Fibroblast of pulmonary artery (primary cell): ENCODE results near the gene EP400.

Experiments used
- DNase-seq: peaks from one replicate; pipeline ENCODE4 v3.0.0-alpha.2; 2010; ENCODE audit warnings: low read depth
- H3K4me3 ChIP-seq: replicated peaks from 2 replicates; pipeline ENCODE4 v1.5.1; 2011; ENCODE audit warnings: low read depth, mild to moderate bottlenecking, control low read depth, low read length, moderate library complexity
- TF ChIP-seq, protein P1 (sequence below): IDR thresholded peaks from 2 replicates; pipeline ENCODE4 v1.5.1; 2011; ENCODE audit warnings: mild to moderate bottlenecking, control low read depth, low read length, inconsistent platforms; ENCODE audit errors: missing control alignments

The EP400 gene

DNA sequence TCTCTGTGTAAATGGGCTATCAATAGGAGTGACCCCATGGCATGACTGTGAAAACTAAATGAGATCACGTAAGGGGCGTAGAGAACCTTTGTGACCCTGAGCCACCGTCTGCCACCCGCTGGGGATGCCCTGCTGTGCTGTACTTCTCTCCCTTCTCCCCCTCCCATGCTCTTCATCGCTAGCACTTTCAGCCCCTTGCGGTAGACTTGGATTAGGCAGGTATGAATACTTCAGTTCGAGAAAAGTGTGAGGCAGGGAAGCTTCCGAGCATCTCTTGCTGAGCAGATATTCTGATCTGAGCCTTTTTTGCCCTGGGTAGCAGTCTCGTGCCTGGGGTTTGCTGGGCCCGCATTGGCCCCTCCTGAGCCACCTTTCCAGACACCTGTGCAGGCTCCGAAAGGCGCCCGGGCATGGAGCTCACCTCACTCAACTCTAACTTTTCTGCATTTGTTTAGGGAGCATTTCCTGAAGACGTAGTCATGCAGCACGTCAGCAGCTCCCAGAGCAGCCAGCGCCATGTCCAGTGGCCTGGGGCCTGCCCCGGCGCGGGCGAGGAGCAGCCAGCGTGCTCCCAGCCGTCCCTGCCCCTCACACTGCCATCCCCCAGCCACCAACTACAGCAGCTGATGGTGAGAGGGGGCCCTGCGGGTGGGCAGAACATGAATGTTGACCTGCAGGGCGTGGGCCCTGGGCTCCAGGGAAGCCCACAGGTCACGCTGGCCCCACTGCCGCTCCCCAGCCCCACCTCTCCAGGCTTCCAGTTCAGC, 154.0 kb downstream of the EP400 start:
- no peak for DNase-seq
- H3K4me3 ChIP-seq: no peak overlapping the region
- TF ChIP-seq, protein P1, sequence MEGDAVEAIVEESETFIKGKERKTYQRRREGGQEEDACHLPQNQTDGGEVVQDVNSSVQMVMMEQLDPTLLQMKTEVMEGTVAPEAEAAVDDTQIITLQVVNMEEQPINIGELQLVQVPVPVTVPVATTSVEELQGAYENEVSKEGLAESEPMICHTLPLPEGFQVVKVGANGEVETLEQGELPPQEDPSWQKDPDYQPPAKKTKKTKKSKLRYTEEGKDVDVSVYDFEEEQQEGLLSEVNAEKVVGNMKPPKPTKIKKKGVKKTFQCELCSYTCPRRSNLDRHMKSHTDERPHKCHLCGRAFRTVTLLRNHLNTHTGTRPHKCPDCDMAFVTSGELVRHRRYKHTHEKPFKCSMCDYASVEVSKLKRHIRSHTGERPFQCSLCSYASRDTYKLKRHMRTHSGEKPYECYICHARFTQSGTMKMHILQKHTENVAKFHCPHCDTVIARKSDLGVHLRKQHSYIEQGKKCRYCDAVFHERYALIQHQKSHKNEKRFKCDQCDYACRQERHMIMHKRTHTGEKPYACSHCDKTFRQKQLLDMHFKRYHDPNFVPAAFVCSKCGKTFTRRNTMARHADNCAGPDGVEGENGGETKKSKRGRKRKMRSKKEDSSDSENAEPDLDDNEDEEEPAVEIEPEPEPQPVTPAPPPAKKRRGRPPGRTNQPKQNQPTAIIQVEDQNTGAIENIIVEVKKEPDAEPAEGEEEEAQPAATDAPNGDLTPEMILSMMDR: no peak

DNA sequence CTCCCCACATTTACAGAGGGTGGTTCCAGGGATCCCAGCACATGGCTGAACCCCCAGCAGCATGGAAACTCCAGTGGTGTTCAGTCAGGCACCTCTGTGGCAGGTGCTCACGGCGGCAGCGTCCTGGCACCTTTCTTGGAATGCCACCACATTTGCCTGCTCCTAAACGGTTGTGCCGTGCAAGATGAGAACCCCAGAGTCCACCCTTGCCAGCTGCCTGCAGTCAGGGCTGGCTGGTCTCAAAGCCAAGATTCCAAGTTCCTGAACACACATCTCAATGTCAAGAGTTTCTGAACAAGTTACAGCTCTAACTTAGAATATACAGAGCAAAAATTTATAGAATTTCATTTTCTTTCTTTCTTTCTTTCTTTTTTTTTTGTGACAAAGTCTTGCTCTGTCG, 155.7 kb downstream of the EP400 start:
- TF ChIP-seq, protein P1: no peak

GRCh38 chr12:132106921-132107320, 157.2 kb downstream of the EP400 start:
- TF ChIP-seq, protein P1: no peak
- DNase-seq: no peak
- H3K4me3 ChIP-seq: no peak overlapping the region

More for the DNA sequence above, 155.7 kb downstream of the EP400 start:
- DNase-seq: no peak
- H3K4me3 ChIP-seq: no peak overlapping the region

DNA sequence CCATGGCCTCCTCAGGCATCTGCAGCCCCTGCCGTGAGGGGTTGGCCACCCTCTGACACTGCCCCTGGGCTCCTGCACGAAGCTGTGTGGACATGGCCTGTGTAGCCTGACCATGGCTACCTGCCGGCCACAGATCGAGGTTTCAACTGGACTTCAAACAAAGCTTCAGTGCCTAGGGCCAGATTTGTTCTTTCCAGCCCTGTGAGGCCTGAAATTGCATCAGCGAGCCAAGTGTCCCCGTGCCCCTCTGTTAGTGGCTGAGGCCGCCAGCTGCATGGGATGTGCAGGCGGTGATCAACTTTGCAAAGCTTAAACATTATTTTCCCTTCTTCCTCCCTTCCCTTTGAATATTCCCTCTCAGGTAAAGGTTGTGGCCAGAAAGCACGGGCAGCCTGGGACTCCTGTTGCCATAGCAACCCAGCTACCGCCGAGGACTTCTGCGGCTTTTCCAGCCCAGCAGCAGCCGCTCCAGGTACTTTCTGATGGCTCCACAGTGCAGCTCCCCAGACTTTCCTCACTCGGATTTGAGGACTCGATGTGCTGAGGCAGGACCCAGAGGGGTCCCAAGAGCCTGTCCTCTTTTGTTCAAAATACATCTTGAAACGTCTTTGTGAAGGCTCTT, 158.6 kb downstream of the EP400 start:
- TF ChIP-seq, protein P1: no peak

DNA sequence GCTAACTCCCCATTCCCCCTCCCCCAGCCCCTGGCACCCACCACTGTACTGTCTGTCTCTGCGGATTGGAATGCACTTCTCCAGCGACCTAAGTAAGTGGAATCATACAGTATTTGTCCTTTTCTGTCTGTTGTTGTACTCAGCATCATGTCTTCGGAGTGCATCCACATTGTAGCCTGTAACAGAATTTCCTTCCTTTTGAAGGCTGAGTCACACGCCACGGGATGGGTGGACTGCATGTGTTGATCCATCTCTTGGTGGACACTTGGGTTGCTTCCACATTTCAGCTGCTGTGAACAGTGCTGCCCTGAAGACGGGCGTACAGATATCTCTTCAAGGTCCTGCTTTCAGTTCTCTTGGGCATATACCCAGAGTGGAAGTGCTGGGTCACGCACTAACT, 160.0 kb downstream of the EP400 start:
- DNase-seq: peak; percentile 6
- H3K4me3 ChIP-seq: no peak overlapping the region

More for the DNA sequence above, 158.6 kb downstream of the EP400 start:
- DNase-seq: no peak
- no peak overlapping the region for H3K4me3 ChIP-seq

DNA sequence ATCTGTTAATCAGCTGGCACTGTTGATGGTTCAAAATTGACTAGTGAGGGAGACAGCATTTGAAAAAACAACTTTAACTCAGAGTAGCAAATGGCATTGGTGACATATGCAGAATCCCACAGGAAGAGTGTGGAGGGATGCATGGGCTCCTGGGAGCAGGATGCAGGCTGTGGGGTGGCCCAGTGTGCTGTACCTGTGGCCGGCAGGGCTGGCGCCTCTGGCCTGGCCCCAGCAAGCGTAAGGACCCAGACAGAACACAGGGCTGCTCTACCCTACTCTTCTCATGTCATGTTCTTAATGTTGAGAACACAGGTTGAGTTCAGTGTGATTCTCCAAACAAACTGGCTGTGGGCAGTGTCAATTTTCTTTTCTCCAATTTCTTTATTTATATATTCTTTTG, 160.9 kb downstream of the EP400 start:
- TF ChIP-seq, protein P1: no peak
- DNase-seq: no peak
- H3K4me3 ChIP-seq: no peak overlapping the region

More for the DNA sequence above, 160.0 kb downstream of the EP400 start:
- TF ChIP-seq, protein P1: no peak
